Hepatocyte (in vitro differentiated cells): ENCODE results near the gene COASY. TPM values are rescaled to one million over a fixed set of nuclear protein-coding genes. Genes with fewer than 3 reads are reported as not detected.
A peak's percentile ranks its signal among the peaks of the same experiment; 100 is the strongest.

ENCODE experiments used
- DNase-seq: peaks from one replicate; pipeline ENCODE4 v3.0.0-alpha.2; 2016; ENCODE audit warnings: low spot score
- H2AFZ ChIP-seq: fragments of 200-600 bp; sonication (generic); 2 replicates; pipeline ENCODE4 v1.6.0; 2016; ENCODE audit warnings: antibody characterized with exemption, mild to moderate bottlenecking
- H3K27ac ChIP-seq: fragments of 200-600 bp; sonication (generic); 2 replicates; pipeline ENCODE4 v1.5.1; 2016; ENCODE audit warnings: mild to moderate bottlenecking
- H3K27me3 ChIP-seq: fragments of 200-600 bp; sonication (generic); 2 replicates; pipeline ENCODE4 v1.6.1; 2016
- H3K36me3 ChIP-seq: fragments of 200-600 bp; sonication (generic); replicated peaks from 2 replicates; pipeline ENCODE4 v1.5.1; 2016; ENCODE audit warnings: low read depth; ENCODE audit not compliant: insufficient read depth
- H3K4me1 ChIP-seq: fragments of 200-600 bp; sonication (generic); 2 replicates; pipeline ENCODE4 v1.5.1; 2016; ENCODE audit warnings: mild to moderate bottlenecking, moderate library complexity; ENCODE audit not compliant: insufficient read depth
- H3K4me2 ChIP-seq: fragments of 200-600 bp; sonication (generic); 2 replicates; pipeline ENCODE4 v1.6.0; 2016
- H3K4me3 ChIP-seq: fragments of 200-600 bp; sonication (generic); 2 replicates; pipeline ENCODE4 v1.5.1; 2016; ENCODE audit warnings: mild to moderate bottlenecking
- H3K79me2 ChIP-seq: fragments of 200-600 bp; sonication (generic); 2 replicates; pipeline ENCODE4 v1.6.0; 2017; ENCODE audit warnings: mild to moderate bottlenecking
- H3K9me2 ChIP-seq: fragments of 200-600 bp; sonication (generic); replicated peaks from 2 replicates; pipeline ENCODE4 v1.6.0; 2017; ENCODE audit warnings: mild to moderate bottlenecking; ENCODE audit not compliant: insufficient read depth
- H3K9me3 ChIP-seq: fragments of 200-600 bp; sonication (generic); 2 replicates; pipeline ENCODE4 v1.5.1; 2016; ENCODE audit warnings: low read depth, mild to moderate bottlenecking
- H4K20me1 ChIP-seq: fragments of 200-600 bp; sonication (generic); 2 replicates; pipeline ENCODE4 v1.6.0; 2016; ENCODE audit warnings: mild to moderate bottlenecking; ENCODE audit not compliant: insufficient read depth, poor library complexity, severe bottlenecking
- CTCF ChIP-seq: fragments of 200-600 bp; sonication (generic); IDR thresholded peaks from 2 replicates; pipeline ENCODE4 v1.5.1; 2016; ENCODE audit warnings: antibody characterized with exemption, mild to moderate bottlenecking; ENCODE audit not compliant: poor library complexity
- EZH2 ChIP-seq: fragments of 200-600 bp; sonication (generic); IDR thresholded peaks from 2 replicates; pipeline ENCODE4 v1.6.1; 2016; ENCODE audit warnings: antibody characterized with exemption, mild to moderate bottlenecking, borderline replicate concordance
- EZH2phosphoT487 ChIP-seq: fragments of 200-600 bp; sonication (generic); IDR thresholded peaks from one replicate; pipeline ENCODE4 v1.6.1; 2018; ENCODE audit warnings: antibody characterized with exemption, mild to moderate bottlenecking, low read depth, moderate library complexity; ENCODE audit not compliant: unreplicated experiment, severe bottlenecking
- WGBS: methylation state at CpG from one replicate; pipeline ENCODE4 v1.1.6; 2016; ENCODE audit warnings: low lambda C conversion rate; ENCODE audit errors: missing lambda C conversion rate; 5-methylcytosine and 5-hydroxymethylcytosine counted together
- polyA plus RNA-seq: library from polyadenylated mRNA; unstranded; fragments of >200 nt; fragmentation: Nextera tagmentation; extraction: Ambion mirVana; gene quantifications from 2 replicates; pipeline ENCODE4 v1.2.1, GENCODE V29; 2016
- total RNA-seq: library from RNA; depleted of rRNA; stranded (reverse); fragments of >200 nt; gene quantifications from 2 replicates; pipeline ENCODE4 v1.2.3, GENCODE V29; 2014

Gene COASY
- total and polyA plus RNA-seq, 2 experiments from 2014 or later, result 33.9 to 91.6 TPM

GRCh38 chr17:42518046-42518754, 43.7 kb upstream of the COASY start:
- 59% methylated on average over 9 of the region's 9 CpGs for WGBS
- H3K36me3 ChIP-seq, result no peaks in the 10 kb centered on the region

DNA sequence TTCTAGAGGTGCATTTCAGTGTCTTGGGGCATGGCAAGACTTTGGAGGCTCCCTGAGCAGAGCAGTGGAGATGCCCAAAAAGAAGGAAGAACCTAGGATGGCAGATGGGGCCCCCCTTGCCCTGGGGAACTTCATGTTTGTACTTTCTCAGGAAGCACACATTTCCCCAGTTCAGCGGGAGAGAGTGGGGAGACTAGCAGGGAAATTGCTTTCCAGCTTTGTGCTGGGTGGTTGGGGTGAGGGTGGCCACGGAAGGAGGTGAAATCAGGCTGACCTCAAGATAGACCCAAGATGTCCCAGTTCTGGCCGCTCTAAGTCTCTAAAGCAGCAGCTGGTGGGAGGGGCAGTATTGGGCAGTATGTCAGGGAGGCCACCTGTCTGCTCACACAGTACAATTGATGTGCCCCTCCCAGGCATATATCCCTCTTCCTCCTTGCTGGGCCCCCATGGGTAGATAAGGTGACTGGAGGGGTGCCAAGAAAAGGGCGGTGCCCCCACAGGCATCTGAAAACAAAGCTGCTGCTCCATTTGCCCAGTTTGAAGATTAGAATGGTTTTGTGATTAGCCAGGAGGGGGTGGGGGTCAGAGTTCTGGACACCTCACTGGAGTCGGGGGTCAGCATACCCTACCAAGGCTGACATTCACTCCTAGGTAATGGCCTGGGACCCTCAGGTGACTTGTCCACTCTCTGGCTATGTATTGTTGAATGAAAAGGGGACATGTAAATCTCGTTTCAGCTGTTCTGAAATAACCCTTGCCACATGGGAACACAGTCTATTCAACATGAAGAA, 43.0 kb upstream of the COASY start:
- H3K79me2 ChIP-seq, result no peaks in the 10 kb centered on the region
- H3K4me2 ChIP-seq, result peak overlapping the region; percentile 32
- H3K4me1 ChIP-seq, result peaks cover 53% of the 10 kb centered on the region
- no peaks in the 10 kb centered on the region for H4K20me1 ChIP-seq
- H3K9me3 ChIP-seq, result no peaks in the 10 kb centered on the region
- TF ChIP-seq EZH2, result no peak
- TF ChIP-seq EZH2phosphoT487, result no peak
- no peak for TF ChIP-seq CTCF
- H3K4me3 ChIP-seq, result no peak overlapping the region
- WGBS, result 55% methylated on average over 6 of the region's 6 CpGs
- H3K27me3 ChIP-seq, result no peaks in the 10 kb centered on the region
- H3K9me2 ChIP-seq, result no peaks in the 10 kb centered on the region
- peak; percentile 67 for DNase-seq
- H3K27ac ChIP-seq, result peak overlapping the region; percentile 97
- no peaks in the 10 kb centered on the region for H3K36me3 ChIP-seq
- H2AFZ ChIP-seq, result no peak overlapping the region

More at GRCh38 chr17:42518046-42518754, 43.7 kb upstream of the COASY start:
- H3K27ac ChIP-seq, result peak overlapping the region; percentile 97
- no peaks in the 10 kb centered on the region for H3K79me2 ChIP-seq
- peaks cover 53% of the 10 kb centered on the region for H3K4me1 ChIP-seq
- H3K9me3 ChIP-seq, result no peaks in the 10 kb centered on the region
- TF ChIP-seq EZH2phosphoT487 (no peak), CTCF (no peak), EZH2 (no peak)
- H3K4me3 ChIP-seq, result no peak overlapping the region
- DNase-seq, result peak; percentile 84
- no peaks in the 10 kb centered on the region for H3K9me2 ChIP-seq
- H3K27me3 ChIP-seq, result no peaks in the 10 kb centered on the region
- no peaks in the 10 kb centered on the region for H4K20me1 ChIP-seq
- H3K4me2 ChIP-seq, result peak overlapping the region; percentile 32
- H2AFZ ChIP-seq, result no peak overlapping the region

DNA sequence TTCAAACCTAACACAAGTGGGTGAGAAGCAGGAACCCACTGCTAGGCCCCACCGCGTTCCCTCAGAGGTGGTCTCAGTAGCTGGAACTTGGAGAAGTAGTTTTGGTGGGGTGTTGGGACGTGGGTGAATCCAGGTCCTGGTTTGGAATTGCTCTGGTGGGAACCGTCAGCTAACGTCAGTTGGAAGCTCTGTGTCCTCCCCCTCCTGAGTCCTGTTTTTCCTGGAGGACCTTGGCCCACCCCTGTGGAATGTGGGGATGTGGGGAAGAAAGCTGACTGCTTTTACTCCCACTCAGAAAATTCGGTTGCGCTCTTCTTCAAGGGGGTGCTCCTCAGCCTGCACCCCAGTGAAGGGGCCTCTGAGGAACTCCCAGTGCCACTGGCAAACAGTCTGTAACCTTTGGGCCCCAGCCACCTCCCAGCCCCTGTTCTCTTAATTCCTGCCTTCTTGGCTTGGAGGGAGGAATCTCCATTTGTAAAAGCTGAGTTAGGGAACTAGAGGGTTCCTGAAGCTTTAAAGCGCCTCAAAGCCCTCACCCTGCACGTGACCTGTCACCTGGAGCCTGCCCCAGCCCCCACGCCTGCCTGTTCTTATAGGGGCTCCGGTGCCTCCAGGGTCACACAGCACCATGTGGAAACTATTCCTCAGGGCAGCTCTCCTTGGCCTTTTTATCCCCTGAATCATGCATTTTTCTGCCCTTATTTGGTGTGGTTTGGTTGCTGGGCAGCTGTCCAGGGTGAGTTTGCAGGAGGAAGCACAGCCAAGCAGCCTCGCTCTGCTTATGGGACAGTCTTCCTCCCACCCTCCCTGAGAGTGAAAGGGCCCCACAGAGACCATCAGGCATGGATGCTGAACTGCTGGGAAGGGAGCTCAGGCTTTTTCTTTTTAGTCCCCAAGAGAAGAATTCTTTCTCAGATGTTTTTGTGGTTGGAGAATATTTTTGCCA, 42.1 kb upstream of the COASY start:
- no peak overlapping the region for H2AFZ ChIP-seq
- H3K4me2 ChIP-seq, result peak overlapping the region; percentile 54
- H3K27me3 ChIP-seq, result no peaks in the 10 kb centered on the region
- H4K20me1 ChIP-seq, result no peaks in the 10 kb centered on the region
- no peaks in the 10 kb centered on the region for H3K9me3 ChIP-seq
- WGBS, result 35% methylated on average over 12 of the region's 12 CpGs
- H3K9me2 ChIP-seq, result no peaks in the 10 kb centered on the region
- H3K4me1 ChIP-seq, result peaks cover 53% of the 10 kb centered on the region
- peak; percentile 91 for DNase-seq
- TF ChIP-seq EZH2, result no peak
- TF ChIP-seq CTCF, result no peak
- TF ChIP-seq EZH2phosphoT487, result no peak
- no peaks in the 10 kb centered on the region for H3K79me2 ChIP-seq
- no peak overlapping the region for H3K4me3 ChIP-seq
- peak overlapping the region; percentile 97 for H3K27ac ChIP-seq
- H3K36me3 ChIP-seq, result no peaks in the 10 kb centered on the region
